Neutrophil (primary cell): ENCODE data around the gene CEP57L1.

Source experiments
- H3K27ac ChIP-seq: fragments of 200-600 bp; sonication (generic); 2 replicates; pipeline ENCODE4 v1.5.1; 2016; ENCODE audit warnings: mild to moderate bottlenecking, moderate library complexity
- H3K27me3 ChIP-seq: fragments of 200-600 bp; sonication (generic); 2 replicates; pipeline ENCODE4 v1.6.0; 2016; ENCODE audit warnings: mild to moderate bottlenecking
- H3K36me3 ChIP-seq: fragments of 200-600 bp; sonication (generic); 2 replicates; pipeline ENCODE4 v1.5.1; 2017
- H3K4me1 ChIP-seq, 2 experiments: fragments of 200-600 bp in 1 of 2; sonication (generic) in 1 of 2; 1 replicate in 1 of 2; 2 replicates in 1 of 2; pipeline versions ENCODE4 v1.5.1 to v1.6.1; 2013 to 2016; ENCODE audit warnings: low read depth in 1 of 2, low read length in 1 of 2, mild to moderate bottlenecking in 1 of 2, moderate library complexity in 1 of 2; ENCODE audit not compliant: control insufficient read depth in 1 of 2, insufficient read depth in 1 of 2
- H3K4me3 ChIP-seq, 2 experiments: fragments of 200-600 bp in 1 of 2; sonication (generic) in 1 of 2; 1 replicate in 1 of 2; 2 replicates in 1 of 2; pipeline ENCODE4 v1.5.1; 2013 to 2016; ENCODE audit warnings: low read depth in 1 of 2, low read length in 1 of 2, mild to moderate bottlenecking in 1 of 2, moderate library complexity in 1 of 2
- H3K9me3 ChIP-seq: fragments of 200-600 bp; sonication (generic); 2 replicates; pipeline ENCODE4 v1.5.1; 2016
- TF ChIP-seq, protein P1 (sequence below): fragments of 200-600 bp; sonication (generic); IDR thresholded peaks from 2 replicates; pipeline ENCODE4 v1.5.1; 2016; ENCODE audit warnings: antibody characterized with exemption

The CEP57L1 gene

DNA sequence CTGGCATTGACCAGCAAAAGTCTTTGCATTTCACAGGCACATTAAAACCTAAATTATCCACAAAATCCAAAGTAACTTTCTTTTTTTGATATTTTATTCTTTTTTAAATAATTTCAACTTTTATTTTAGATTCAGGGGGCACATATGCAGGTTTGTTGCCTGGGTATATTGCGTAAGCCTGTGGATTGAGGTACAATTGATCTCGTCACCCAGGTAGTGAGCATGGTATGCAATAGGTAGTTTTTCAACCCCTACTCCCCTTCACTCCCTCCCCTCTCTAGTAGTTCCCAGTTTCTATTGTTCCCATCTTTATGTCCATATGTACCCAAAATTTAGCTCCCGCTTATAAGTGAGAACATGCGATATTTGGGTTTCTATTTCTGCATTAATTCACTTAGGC, 97.6 kb downstream of the CEP57L1 start:
- Histone ChIP-seq H3K36me3 (no peaks in the 10 kb centered on the region), H3K4me3 (no peak overlapping the region), H3K27ac (no peak overlapping the region), H3K9me3 (no peaks in the 10 kb centered on the region), H3K4me1 (peaks cover 0 to 5% of the 10 kb centered on the region in 2 experiments), H3K27me3 (no peaks in the 10 kb centered on the region)
- TF ChIP-seq, protein P1, sequence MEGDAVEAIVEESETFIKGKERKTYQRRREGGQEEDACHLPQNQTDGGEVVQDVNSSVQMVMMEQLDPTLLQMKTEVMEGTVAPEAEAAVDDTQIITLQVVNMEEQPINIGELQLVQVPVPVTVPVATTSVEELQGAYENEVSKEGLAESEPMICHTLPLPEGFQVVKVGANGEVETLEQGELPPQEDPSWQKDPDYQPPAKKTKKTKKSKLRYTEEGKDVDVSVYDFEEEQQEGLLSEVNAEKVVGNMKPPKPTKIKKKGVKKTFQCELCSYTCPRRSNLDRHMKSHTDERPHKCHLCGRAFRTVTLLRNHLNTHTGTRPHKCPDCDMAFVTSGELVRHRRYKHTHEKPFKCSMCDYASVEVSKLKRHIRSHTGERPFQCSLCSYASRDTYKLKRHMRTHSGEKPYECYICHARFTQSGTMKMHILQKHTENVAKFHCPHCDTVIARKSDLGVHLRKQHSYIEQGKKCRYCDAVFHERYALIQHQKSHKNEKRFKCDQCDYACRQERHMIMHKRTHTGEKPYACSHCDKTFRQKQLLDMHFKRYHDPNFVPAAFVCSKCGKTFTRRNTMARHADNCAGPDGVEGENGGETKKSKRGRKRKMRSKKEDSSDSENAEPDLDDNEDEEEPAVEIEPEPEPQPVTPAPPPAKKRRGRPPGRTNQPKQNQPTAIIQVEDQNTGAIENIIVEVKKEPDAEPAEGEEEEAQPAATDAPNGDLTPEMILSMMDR: no peak

DNA sequence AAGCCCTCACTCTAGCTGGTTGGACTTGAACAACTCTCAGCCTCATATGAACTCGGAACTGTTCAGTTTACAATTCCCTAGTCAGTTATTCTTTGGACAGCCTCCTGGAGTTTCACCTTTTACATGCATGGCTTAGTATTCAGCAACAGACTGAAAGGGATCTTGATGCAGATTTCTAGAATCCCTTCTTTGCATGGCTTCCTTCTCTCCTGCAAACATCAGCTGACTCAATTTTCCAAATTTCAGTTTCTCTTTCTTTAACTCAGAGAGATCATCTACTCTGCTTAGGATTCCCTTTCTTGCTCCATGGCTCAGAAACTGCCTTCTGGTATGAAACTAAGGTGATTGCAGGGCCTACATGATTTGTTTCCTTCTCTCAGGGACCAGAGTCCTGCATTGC, 99.6 kb downstream of the CEP57L1 start:
- Histone ChIP-seq H3K4me3 (no peak overlapping the region), H3K4me1 (no peaks in the 10 kb centered on the region), H3K27me3 (no peaks in the 10 kb centered on the region), H3K27ac (no peak overlapping the region), H3K9me3 (no peaks in the 10 kb centered on the region), H3K36me3 (no peaks in the 10 kb centered on the region)
- TF ChIP-seq, protein P1: no peak

DNA sequence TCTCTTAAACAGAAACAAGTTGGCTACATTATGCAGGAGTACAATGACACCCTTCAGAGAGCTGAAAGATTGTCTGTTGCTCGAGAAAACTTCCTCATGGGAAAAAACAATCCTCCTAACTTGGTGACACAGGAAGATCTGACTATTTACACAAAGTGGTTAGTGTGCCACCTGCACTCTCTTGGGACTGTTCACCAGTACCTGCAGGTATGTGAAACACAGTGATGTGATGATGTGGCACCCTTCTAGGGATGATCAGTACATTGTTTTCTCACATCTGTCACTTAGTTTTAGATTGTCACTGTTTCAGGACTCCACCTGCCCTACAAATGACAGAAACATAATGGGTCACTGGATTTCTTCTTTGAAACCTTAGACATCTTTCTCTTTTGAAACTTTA, 101.8 kb downstream of the CEP57L1 start:
- no peak overlapping the region for H3K27ac ChIP-seq
- H3K4me1 ChIP-seq: no peaks in the 10 kb centered on the region
- no peak overlapping the region for H3K4me3 ChIP-seq
- no peaks in the 10 kb centered on the region for H3K9me3 ChIP-seq
- TF ChIP-seq, protein P1: no peak
- H3K36me3 ChIP-seq: no peaks in the 10 kb centered on the region
- H3K27me3 ChIP-seq: no peaks in the 10 kb centered on the region

DNA sequence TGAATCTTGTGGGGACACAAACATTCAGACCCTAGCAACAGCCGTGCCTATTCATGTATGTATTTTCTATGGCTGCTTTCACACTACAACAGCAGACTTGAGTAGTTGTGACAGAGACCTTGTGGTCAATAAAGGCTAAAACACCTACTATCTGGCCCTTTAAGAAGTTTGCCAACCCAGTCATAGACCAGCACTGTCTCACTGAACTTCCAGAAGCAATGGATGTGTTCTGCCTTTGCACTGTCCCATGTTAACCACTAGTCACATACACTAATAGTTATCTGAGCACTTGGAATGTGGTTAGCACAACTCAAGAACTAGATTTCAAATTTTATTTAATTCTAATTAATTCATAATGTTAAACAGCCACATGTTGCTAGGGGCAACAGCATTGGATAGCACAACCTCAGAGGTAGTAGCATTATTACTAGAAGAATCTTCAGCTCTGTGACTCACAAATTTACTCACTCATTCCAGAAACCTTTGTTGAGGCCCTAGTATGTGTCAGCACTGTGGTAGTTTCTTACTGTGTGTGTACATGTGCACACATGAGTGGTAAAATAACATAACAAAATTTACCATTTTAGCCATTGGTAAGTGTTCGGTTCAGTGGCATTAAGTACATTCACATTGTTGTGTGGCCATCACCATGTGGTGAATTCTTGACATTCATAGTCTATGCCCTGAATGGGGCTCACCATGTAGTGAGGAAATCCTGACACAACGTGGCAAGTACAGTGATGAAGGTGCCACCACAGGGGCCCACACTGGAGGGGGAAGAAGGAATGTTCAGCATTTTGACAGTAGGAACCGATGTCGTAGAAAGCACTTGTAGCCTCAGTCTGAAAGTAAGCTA, 107.3 kb downstream of the CEP57L1 start:
- H3K27me3 ChIP-seq: no peaks in the 10 kb centered on the region

DNA sequence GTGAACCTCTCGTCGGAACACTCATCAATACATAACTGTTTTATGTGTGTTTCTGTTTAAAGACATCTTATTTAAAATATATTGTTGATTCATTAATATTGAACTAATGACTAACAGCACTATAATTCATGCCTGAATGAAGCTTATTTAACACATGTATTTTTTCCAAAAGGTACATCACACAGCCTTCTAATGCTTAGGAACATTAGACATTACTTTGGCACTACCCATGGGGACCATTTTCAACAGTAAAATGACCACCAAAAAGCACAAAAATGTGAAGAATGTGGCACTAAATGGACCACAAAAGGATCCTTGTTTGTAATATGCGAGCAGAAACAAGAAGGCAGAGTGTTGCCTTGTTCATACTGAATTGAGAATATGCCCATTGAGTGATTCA, 109.2 kb downstream of the CEP57L1 start:
- Histone ChIP-seq H3K4me1 (no peaks in the 10 kb centered on the region), H3K9me3 (no peaks in the 10 kb centered on the region), H3K27ac (no peak overlapping the region), H3K27me3 (no peaks in the 10 kb centered on the region), H3K4me3 (no peak overlapping the region), H3K36me3 (no peaks in the 10 kb centered on the region)
- TF ChIP-seq, protein P1: no peak

More for the DNA sequence above, 107.3 kb downstream of the CEP57L1 start:
- Histone ChIP-seq H3K4me3 (no peak overlapping the region), H3K36me3 (no peaks in the 10 kb centered on the region), H3K27ac (no peak overlapping the region), H3K4me1 (no peaks in the 10 kb centered on the region), H3K9me3 (no peaks in the 10 kb centered on the region)
- TF ChIP-seq, protein P1: no peak
